IMR-90 (cell line): ENCODE data around the gene DYNC2H1. TPM values are rescaled to one million over a fixed set of nuclear protein-coding genes. Genes with fewer than 3 reads are reported as not detected.

Experiments used
- microRNA-seq, 2 experiments: library from miRNA; stranded (forward) in 1 of 2; unstranded in 1 of 2; fragments of 10-50 nt in 1 of 2; fragments of <30 nt in 1 of 2; gene quantifications in 1 of 2; microRNA quantifications in 1 of 2; one replicate each; pipeline versions ENCODE3 to v1.1.0; 2013 to 2020; ENCODE audit not compliant: insufficient read depth in 1 of 2, insufficient read length in 1 of 2, unreplicated experiment in 1 of 2
- polyA plus RNA-seq, 3 experiments: library from polyadenylated mRNA; depleted of rRNA; stranded (reverse); fragments of >200 nt; gene quantifications; 2 replicates each; pipeline ENCODE4 v1.2.3, GENCODE V29; 2012; ENCODE audit warnings: low replicate concordance in 1 of 3
- small RNA-seq, 5 experiments: library from RNA; depleted of rRNA; stranded (forward); fragments of <200 nt; gene quantifications; one replicate each; pipeline ENCODE3, GENCODE V24; 2012
- total RNA-seq: library from RNA; depleted of rRNA; stranded (reverse); fragments of >200 nt; gene quantifications from 2 replicates; pipeline ENCODE4 v1.2.3, GENCODE V29; 2012; rRNA removed

Gene DYNC2H1
- total and polyA plus RNA-seq, 2 of the 4 experiments (the other 2 are of a cell fraction): 5.7 to 21.0 TPM

Small RNA genes lying within 50 kb of the gene (microRNA-seq; reads per million reads assigned to microRNA genes)
- not detected for gene AP003461.1 (ENCODE audit: insufficient read depth, insufficient read length)

Small RNA genes lying within 50 kb of the gene (small RNA-seq; reads per million reads assigned to genes)
- gene AP003461.1: 0 reads per million in 5 experiments

Other genes with a start within 250 kb of the DYNC2H1 start
- gene MMP12, start 234.4 kb upstream of the DYNC2H1 start, total RNA-seq: not detected in 2 replicates
- not detected in 2 replicates for gene MMP12, start 234.4 kb upstream of the DYNC2H1 start, polyA plus RNA-seq (2012; rRNA removed)
- not detected in 2 replicates for gene MMP13, start 153.7 kb upstream of the DYNC2H1 start, total RNA-seq
- not detected in 2 replicates for gene MMP13, start 153.7 kb upstream of the DYNC2H1 start, polyA plus RNA-seq (2012; rRNA removed)
- 58.3 and 69.4 TPM in 2 replicates for gene DCUN1D5, start 17.3 kb upstream of the DYNC2H1 start, total RNA-seq
- 46.8 and 47.8 TPM in 2 replicates for gene DCUN1D5, start 17.3 kb upstream of the DYNC2H1 start, polyA plus RNA-seq (2012; rRNA removed)